Common myeloid progenitor, CD34-positive (primary cell): ENCODE results near the gene CYP3A7.

ENCODE experiments used
- CTCF ChIA-PET: fragments of 350-600 bp; sonication (Branson Sonifier 250); formaldehyde crosslinking; loops from one replicate; lab custom pipeline; 2021; ENCODE audit warnings: antibody characterized with exemption; lab: Charles Lee
- POLR2A ChIA-PET: fragments of 350-600 bp; sonication (Branson Sonifier 250); formaldehyde crosslinking; loops from one replicate; lab custom pipeline; 2021; ENCODE audit warnings: antibody characterized with exemption; lab: Charles Lee
- DNase-seq, 3 donors: peaks; one replicate each; pipeline versions ENCODE4 v3.0.0 to v3.0.0-alpha.2; 2013
- H3K27ac ChIP-seq, 2 experiments: 1 replicate in 1 of 2; 2 replicates in 1 of 2; pipeline ENCODE4 v1.7.0; 2013; ENCODE audit warnings: inconsistent platforms in 2 of 2, low read length in 2 of 2, mild to moderate bottlenecking in 2 of 2, low read depth in 1 of 2, moderate library complexity in 1 of 2; ENCODE audit not compliant: severe bottlenecking in 2 of 2, insufficient read depth in 1 of 2, poor library complexity in 1 of 2
- H3K27me3 ChIP-seq, 5 experiments: replicated peaks in 2 of 5; 1 replicate in 3 of 5; 2 replicates in 2 of 5; pipeline versions ENCODE4 v1.6.1 to v1.7.0; 2013; ENCODE audit warnings: low read length in 4 of 5, mild to moderate bottlenecking in 2 of 5, moderate library complexity in 2 of 5, inconsistent platforms in 1 of 5; ENCODE audit not compliant: insufficient read depth in 5 of 5, control insufficient read depth in 4 of 5
- H3K36me3 ChIP-seq, 4 experiments: 1 replicate in 2 of 4; 2 replicates in 2 of 4; pipeline versions ENCODE4 v1.6.1 to v1.7.0; 2013; ENCODE audit warnings: low read length in 3 of 4, control low read depth in 1 of 4, mild to moderate bottlenecking in 1 of 4; ENCODE audit not compliant: control insufficient read depth in 4 of 4, insufficient read depth in 4 of 4
- H3K4me1 ChIP-seq, 4 experiments: 1 replicate in 3 of 4; 2 replicates in 1 of 4; pipeline versions ENCODE4 v1.6.1 to v1.7.1; 2013; ENCODE audit warnings: low read length in 3 of 4, mild to moderate bottlenecking in 3 of 4, control low read depth in 1 of 4, inconsistent platforms in 1 of 4, moderate library complexity in 1 of 4; ENCODE audit not compliant: control insufficient read depth in 4 of 4, insufficient read depth in 4 of 4; ENCODE audit errors: control extremely low read depth in 1 of 4
- H3K4me3 ChIP-seq, 7 experiments: 1 replicate in 4 of 7; 2 replicates in 3 of 7; pipeline versions ENCODE4 v1.5.1 to v1.7.0; 2013; ENCODE audit warnings: mild to moderate bottlenecking in 7 of 7, low read length in 6 of 7, moderate library complexity in 6 of 7, inconsistent platforms in 2 of 7, low read depth in 2 of 7, control low read depth in 1 of 7; ENCODE audit not compliant: insufficient read depth in 4 of 7, control insufficient read depth in 1 of 7; ENCODE audit errors: extremely low read depth in 1 of 7
- H3K9me3 ChIP-seq, 5 experiments: 1 replicate in 4 of 5; 2 replicates in 1 of 5; pipeline versions ENCODE4 v1.6.1 to v1.7.1; 2013; ENCODE audit warnings: low read length in 4 of 5, mild to moderate bottlenecking in 2 of 5, inconsistent platforms in 1 of 5, low read depth in 1 of 5, moderate library complexity in 1 of 5; ENCODE audit not compliant: control insufficient read depth in 4 of 5, insufficient read depth in 2 of 5; ENCODE audit errors: control extremely low read depth in 1 of 5
- WGBS: methylation state at CpG from one replicate; pipeline ENCODE4 v1.1.5; 2013; ENCODE audit not compliant: insufficient coverage; 5-methylcytosine and 5-hydroxymethylcytosine counted together

The CYP3A7 gene

GRCh38 chr7:99677648-99678045 is 57.3 kb downstream of the CYP3A7 start:
- no peak for DNase-seq
- Histone ChIP-seq H3K27me3 (no peaks in the 10 kb centered on the region), H3K9me3 (peaks cover 0 to 8% (median 0%) of the 10 kb centered on the region in 5 experiments), H3K4me3 (no peak overlapping the region), H3K27ac (no peak overlapping the region), H3K36me3 (no peaks in the 10 kb centered on the region), H3K4me1 (no peaks in the 10 kb centered on the region)
- WGBS = 100% methylated on average over 1 of the region's 2 CpGs
- ChIA-PET POLR2A (no interaction called here), CTCF (no interaction called here)

GRCh38 chr7:99677013-99677647 is 57.9 kb downstream of the CYP3A7 start:
- POLR2A ChIA-PET = no interaction called here
- no peak overlapping the region for H3K4me3 ChIP-seq
- no peaks in the 10 kb centered on the region for H3K4me1 ChIP-seq
- no peak overlapping the region for H3K27ac ChIP-seq
- no peaks in the 10 kb centered on the region for H3K27me3 ChIP-seq
- no peak for DNase-seq
- no peaks in the 10 kb centered on the region for H3K36me3 ChIP-seq
- peaks cover 0 to 6% (median 0%) of the 10 kb centered on the region in 5 experiments for H3K9me3 ChIP-seq
- WGBS = 100% methylated on average over 2 of the region's 4 CpGs
- CTCF ChIA-PET = no interaction called here

DNA sequence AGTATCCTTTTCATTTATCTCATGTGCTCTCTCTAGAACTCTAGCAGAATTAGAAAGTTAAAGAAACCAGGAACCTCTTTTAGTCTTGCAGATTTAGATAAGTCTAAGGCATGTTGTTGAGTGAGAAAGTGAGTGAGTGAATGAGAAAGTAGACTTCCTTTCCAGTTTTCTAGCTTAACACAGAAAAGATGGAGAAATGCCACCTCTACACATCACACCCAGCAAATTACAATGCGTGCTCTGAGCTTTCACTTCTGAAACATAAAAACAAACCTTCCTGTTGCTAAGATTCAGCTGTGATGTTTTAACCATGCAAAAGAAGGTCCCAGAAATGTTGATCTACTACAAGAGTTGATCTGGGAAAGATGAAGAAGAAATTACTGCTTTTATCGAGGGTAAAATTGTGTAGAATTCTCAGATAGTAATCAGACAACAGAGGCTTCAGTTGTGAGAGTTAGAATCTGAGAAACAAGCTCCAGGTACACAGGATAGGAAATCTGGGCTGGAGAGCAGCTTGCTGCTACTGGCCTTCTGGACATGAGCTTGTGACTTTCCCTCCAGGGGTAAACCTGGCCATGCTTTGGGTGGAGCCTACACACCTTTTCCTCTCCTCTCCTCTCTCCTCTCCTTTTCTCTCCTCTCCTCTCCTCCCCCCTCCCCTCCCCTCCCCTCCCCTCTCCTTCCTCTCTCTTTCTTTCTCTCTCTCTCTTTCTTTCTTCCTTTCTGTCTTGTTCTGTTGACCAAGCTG is 59.8 kb downstream of the CYP3A7 start:
- Histone ChIP-seq H3K36me3 (no peaks in the 10 kb centered on the region), H3K9me3 (no peaks in the 10 kb centered on the region), H3K4me3 (no peak overlapping the region), H3K27ac (no peak overlapping the region), H3K27me3 (no peaks in the 10 kb centered on the region), H3K4me1 (no peaks in the 10 kb centered on the region)
- DNase-seq = no peak
- ChIA-PET CTCF (interaction anchor here (0.6 to 1.0 kb wide), 2 partner anchors 18 to 239 kb away, joined by 3 to 4 read pairs; no protein-coding TSS in a partner anchor), POLR2A (no interaction called here)
- 88% methylated on average over 1 of the region's 2 CpGs for WGBS

- H3K9me3 ChIP-seq = no peaks in the 10 kb centered on the region
- no peak for DNase-seq
- no peaks in the 10 kb centered on the region for H3K4me1 ChIP-seq
- ChIA-PET CTCF (no interaction called here), POLR2A (no interaction called here)
- H3K27me3 ChIP-seq = no peaks in the 10 kb centered on the region
- WGBS = 100% methylated on average over 6 of the region's 7 CpGs
- no peaks in the 10 kb centered on the region for H3K36me3 ChIP-seq
- no peak overlapping the region for H3K27ac ChIP-seq
- no peak overlapping the region for H3K4me3 ChIP-seq
These were observed 62.4 kb downstream of the CYP3A7 start for GRCh38 chr7:99672573-99672972.

DNA sequence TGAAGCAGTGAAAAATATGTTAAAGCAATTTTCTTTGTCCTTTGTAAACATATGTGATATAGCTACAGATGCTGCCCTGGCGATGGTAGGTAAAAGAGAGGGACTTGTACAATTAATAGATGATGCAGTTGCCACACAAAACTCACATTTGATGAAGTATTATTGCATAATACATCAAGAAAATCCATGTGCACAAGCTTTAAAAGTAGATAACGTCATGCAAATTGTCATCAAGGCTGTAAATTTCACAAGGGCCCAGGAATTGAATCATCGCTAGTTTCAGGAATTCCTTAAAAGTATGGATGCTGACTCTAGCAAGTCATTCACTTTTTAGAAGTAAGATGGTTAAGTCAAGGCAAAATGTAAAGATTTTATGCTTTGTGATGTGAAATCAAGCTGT is 65.2 kb downstream of the CYP3A7 start:
- Histone ChIP-seq H3K4me1 (peaks cover 0 to 11% (median 2%) of the 10 kb centered on the region in 4 experiments), H3K27ac (no peak overlapping the region), H3K27me3 (no peaks in the 10 kb centered on the region), H3K36me3 (no peaks in the 10 kb centered on the region), H3K4me3 (no peak overlapping the region), H3K9me3 (peaks cover 0 to 1% (median 0%) of the 10 kb centered on the region in 5 experiments)
- ChIA-PET POLR2A (no interaction called here), CTCF (no interaction called here)
- no peak for DNase-seq
- WGBS = 100% methylated on average over 2 of the region's 3 CpGs

DNA sequence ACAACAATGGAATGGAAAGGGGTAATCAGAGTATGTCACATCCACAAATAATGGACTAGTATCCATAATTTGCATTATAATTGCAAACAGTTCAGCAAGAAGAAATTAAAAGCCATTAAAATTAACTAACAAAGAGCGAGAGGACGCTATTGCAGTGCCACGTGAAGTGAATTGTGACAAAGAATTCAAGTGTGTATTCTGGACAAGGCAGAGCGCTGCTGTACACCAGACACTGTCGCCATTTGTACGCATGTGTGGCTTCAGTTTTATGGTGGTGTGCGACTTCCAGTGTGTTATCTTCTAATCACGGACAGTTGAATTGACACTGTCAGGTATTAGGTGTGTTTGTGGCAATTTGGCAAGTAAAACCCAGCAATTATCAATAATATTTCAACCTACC is 66.5 kb downstream of the CYP3A7 start:
- POLR2A ChIA-PET = no interaction called here
- peaks cover 0 to 11% (median 2%) of the 10 kb centered on the region in 4 experiments for H3K4me1 ChIP-seq
- 95% methylated on average over 6 of the region's 8 CpGs for WGBS
- H3K9me3 ChIP-seq = peaks cover 0 to 2% (median 1%) of the 10 kb centered on the region in 5 experiments
- CTCF ChIA-PET = no interaction called here
- H3K36me3 ChIP-seq = peaks cover 0 to 3% (median 0%) of the 10 kb centered on the region in 4 experiments
- no peak overlapping the region for H3K27ac ChIP-seq
- no peak overlapping the region for H3K4me3 ChIP-seq
- H3K27me3 ChIP-seq = no peaks in the 10 kb centered on the region
- DNase-seq = no peak

DNA sequence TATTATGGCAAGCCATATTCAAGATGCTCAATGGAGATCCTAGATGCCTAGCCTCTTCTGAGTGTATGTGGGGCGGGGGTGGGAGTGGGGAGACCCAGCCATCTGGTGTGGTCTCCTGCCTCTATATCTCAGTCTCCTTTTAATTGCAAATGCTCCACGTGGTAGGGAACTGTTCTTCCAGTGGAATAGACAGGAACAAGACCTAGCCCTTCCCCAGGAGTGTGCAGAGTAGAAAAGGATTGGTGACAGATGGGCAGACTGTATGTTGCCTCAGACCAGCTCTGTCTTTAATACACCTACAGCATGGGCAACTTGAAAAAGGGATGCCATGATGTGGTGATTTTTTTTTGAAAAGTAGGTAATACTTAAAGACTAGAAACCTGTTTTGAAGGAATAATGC is 67.8 kb downstream of the CYP3A7 start:
- H3K36me3 ChIP-seq = peaks cover 0 to 3% (median 0%) of the 10 kb centered on the region in 4 experiments
- 83% methylated on average over 1 of the region's 2 CpGs for WGBS
- no peak overlapping the region for H3K27ac ChIP-seq
- no peaks in the 10 kb centered on the region for H3K27me3 ChIP-seq
- H3K4me1 ChIP-seq = peaks cover 0 to 11% (median 2%) of the 10 kb centered on the region in 4 experiments
- H3K9me3 ChIP-seq = peaks cover 0 to 2% (median 1%) of the 10 kb centered on the region in 5 experiments
- no peak overlapping the region for H3K4me3 ChIP-seq
- DNase-seq = no peak
- CTCF ChIA-PET = no interaction called here
- POLR2A ChIA-PET = no interaction called here
